NCI-H2081 treated with DMSO at 0.1 percent for 48 hours (cell line): ENCODE results near the gene SHISA9.

Source experiments
- DNase-seq: peaks from one replicate; lab custom pipeline; 2025; lab: John Stamatoyannopoulos, UW

Gene SHISA9

GRCh38 chr16:13120091-13120490, 218.7 kb downstream of the SHISA9 start:
- no peak for DNase-seq

GRCh38 chr16:13120557-13120956, 219.2 kb downstream of the SHISA9 start:
- no peak for DNase-seq

GRCh38 chr16:13123991-13124390, 222.6 kb downstream of the SHISA9 start:
- DNase-seq, result no peak

- no peak for DNase-seq
These were observed 225.7 kb downstream of the SHISA9 start for GRCh38 chr16:13127144-13127543.

- DNase-seq, result no peak
These were observed 229.2 kb downstream of the SHISA9 start for GRCh38 chr16:13130586-13130985.

- no peak for DNase-seq
These were observed 233.4 kb downstream of the SHISA9 start for GRCh38 chr16:13134836-13135235.

- DNase-seq, result no peak
These were observed 235.5 kb downstream of the SHISA9 start for GRCh38 chr16:13136901-13137300.

GRCh38 chr16:13138528-13138927, 237.1 kb downstream of the SHISA9 start:
- no peak for DNase-seq

- no peak for DNase-seq
These were observed 238.4 kb downstream of the SHISA9 start for GRCh38 chr16:13139661-13140241.

- DNase-seq, result no peak
These were observed 242.2 kb downstream of the SHISA9 start for GRCh38 chr16:13143551-13143950.

GRCh38 chr16:13146829-13147228, 245.4 kb downstream of the SHISA9 start:
- no peak for DNase-seq

- DNase-seq, result no peak
These were observed 246.9 kb downstream of the SHISA9 start for GRCh38 chr16:13148294-13148693.

- no peak for DNase-seq
These were observed 247.4 kb downstream of the SHISA9 start for GRCh38 chr16:13148836-13149235.

- no peak for DNase-seq
These were observed 248.9 kb downstream of the SHISA9 start for GRCh38 chr16:13150181-13150885.

- DNase-seq, result no peak
These were observed 252.3 kb downstream of the SHISA9 start for GRCh38 chr16:13153696-13154095.

- DNase-seq, result no peak
These were observed 253.4 kb downstream of the SHISA9 start for GRCh38 chr16:13154799-13155198.

- DNase-seq, result no peak
These were observed 254.0 kb downstream of the SHISA9 start for GRCh38 chr16:13155377-13155776.

GRCh38 chr16:13155780-13156179, 254.4 kb downstream of the SHISA9 start:
- no peak for DNase-seq

GRCh38 chr16:13157082-13157481, 255.7 kb downstream of the SHISA9 start:
- DNase-seq, result no peak

- no peak for DNase-seq
These were observed 257.0 kb downstream of the SHISA9 start for GRCh38 chr16:13158427-13158826.

GRCh38 chr16:13165024-13165423, 263.6 kb downstream of the SHISA9 start:
- DNase-seq, result no peak

GRCh38 chr16:13168091-13168572, 266.7 kb downstream of the SHISA9 start:
- no peak for DNase-seq

GRCh38 chr16:13171313-13171712, 269.9 kb downstream of the SHISA9 start:
- no peak for DNase-seq

- DNase-seq, result no peak
These were observed 275.3 kb downstream of the SHISA9 start for GRCh38 chr16:13176711-13177110.
